Astrocyte of the cerebellum (primary cell): Measurements from ENCODE around the gene SOCS3.

Source experiments
- DNase-seq: peaks from one replicate; pipeline ENCODE4 v3.0.0-alpha.2; 2011; ENCODE audit warnings: low read depth
- H3K4me3 ChIP-seq: 2 replicates; pipeline ENCODE4 v1.5.1; 2011; ENCODE audit warnings: mild to moderate bottlenecking, low read depth, low read length, moderate library complexity
- in situ Hi-C: cut with HindIII; loops from 2 replicates; pipeline ENCODE4 v1.10.0; 2017; ENCODE audit warnings: low sequenced_read_pairs
- TF ChIP-seq, protein P1 (sequence below): IDR thresholded peaks from 2 replicates; pipeline ENCODE4 v1.5.1; 2012; ENCODE audit warnings: low read length, low read depth, moderate library complexity, mild to moderate bottlenecking; ENCODE audit errors: missing control alignments

SOCS3 gene

DNA sequence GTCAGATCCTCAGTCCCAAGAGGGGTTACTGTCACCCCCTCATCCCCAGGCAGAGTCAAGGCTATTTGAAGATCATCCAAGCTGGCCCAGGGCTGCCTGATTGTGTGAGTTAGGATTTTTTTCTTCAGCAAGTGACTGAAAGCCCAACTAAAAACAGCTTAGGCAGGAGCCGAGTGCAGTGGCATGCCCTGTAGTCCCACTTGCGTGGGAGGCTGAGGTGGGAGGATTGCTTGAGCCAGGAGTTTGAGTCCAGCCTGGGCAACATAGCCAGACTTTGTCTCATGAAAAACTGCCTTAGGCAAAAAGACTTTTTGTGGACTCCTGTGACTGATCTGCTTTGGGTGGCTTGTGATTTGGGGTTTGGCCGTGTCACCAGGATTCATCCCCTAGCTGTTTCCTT, 38.5 kb upstream of the SOCS3 start:
- in situ Hi-C loops, result no loop called here
- no peak for DNase-seq
- TF ChIP-seq, protein P1, sequence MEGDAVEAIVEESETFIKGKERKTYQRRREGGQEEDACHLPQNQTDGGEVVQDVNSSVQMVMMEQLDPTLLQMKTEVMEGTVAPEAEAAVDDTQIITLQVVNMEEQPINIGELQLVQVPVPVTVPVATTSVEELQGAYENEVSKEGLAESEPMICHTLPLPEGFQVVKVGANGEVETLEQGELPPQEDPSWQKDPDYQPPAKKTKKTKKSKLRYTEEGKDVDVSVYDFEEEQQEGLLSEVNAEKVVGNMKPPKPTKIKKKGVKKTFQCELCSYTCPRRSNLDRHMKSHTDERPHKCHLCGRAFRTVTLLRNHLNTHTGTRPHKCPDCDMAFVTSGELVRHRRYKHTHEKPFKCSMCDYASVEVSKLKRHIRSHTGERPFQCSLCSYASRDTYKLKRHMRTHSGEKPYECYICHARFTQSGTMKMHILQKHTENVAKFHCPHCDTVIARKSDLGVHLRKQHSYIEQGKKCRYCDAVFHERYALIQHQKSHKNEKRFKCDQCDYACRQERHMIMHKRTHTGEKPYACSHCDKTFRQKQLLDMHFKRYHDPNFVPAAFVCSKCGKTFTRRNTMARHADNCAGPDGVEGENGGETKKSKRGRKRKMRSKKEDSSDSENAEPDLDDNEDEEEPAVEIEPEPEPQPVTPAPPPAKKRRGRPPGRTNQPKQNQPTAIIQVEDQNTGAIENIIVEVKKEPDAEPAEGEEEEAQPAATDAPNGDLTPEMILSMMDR, result no peak
- no peak overlapping the region for H3K4me3 ChIP-seq

- H3K4me3 ChIP-seq, result no peak overlapping the region
- DNase-seq, result no peak
- in situ Hi-C loops, result no loop called here
- TF ChIP-seq, protein P1, result no peak
These were observed 37.8 kb upstream of the SOCS3 start for GRCh38 chr17:78397681-78398101.

- TF ChIP-seq, protein P1, result no peak
- in situ Hi-C loops, result no loop called here
- no peak for DNase-seq
- no peak overlapping the region for H3K4me3 ChIP-seq
These were observed 36.8 kb upstream of the SOCS3 start for GRCh38 chr17:78396441-78397337.

GRCh38 chr17:78395155-78395554, 35.3 kb upstream of the SOCS3 start:
- no peak for DNase-seq
- in situ Hi-C loops, result no loop called here
- H3K4me3 ChIP-seq, result no peak overlapping the region
- TF ChIP-seq, protein P1, result no peak

- TF ChIP-seq, protein P1, result no peak
- H3K4me3 ChIP-seq, result no peak overlapping the region
- DNase-seq, result no peak
- in situ Hi-C loops, result no loop called here
These were observed 34.3 kb upstream of the SOCS3 start for GRCh38 chr17:78394209-78394608.

DNA sequence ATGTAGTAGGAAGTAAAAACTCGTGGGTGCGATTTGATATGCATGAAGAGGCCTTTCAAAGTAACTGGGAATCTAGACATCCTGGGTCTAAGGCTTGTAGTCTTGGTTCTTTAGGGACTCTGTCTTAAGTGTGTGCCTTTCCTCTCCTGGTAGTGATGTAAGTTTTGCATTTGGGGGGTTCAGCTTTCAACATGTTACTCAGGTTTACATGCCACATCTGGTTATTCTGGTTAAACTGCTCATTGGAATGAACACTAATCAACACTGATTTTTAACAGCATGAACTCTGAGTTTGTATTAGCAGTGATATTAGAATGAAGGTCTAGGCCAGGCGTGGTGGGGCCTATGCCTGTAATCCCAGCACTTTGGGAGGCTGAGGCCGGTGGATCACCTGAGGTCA, 33.7 kb upstream of the SOCS3 start:
- in situ Hi-C loops, result no loop called here
- H3K4me3 ChIP-seq, result no peak overlapping the region
- DNase-seq, result no peak
- TF ChIP-seq, protein P1, result no peak
